Thyroid gland (tissue), 4 donors: Measurements from ENCODE around the gene TBC1D8.

Experiments
- CTCF ChIP-seq, 6 experiments: fragments of 200-600 bp in 3 of 6; fragments of 450-650 bp in 3 of 6; sonication (generic) in 3 of 6; IDR thresholded peaks; one replicate each; pipeline ENCODE4 v1.5.1; 2016 to 2019; ENCODE audit warnings: antibody characterized with exemption in 6 of 6, mild to moderate bottlenecking in 2 of 6, inconsistent platforms in 1 of 6, moderate library complexity in 1 of 6
- POLR2A ChIP-seq, 2 donors: fragments of 450-650 bp; IDR thresholded peaks; one replicate each; pipeline ENCODE4 v1.6.1; 2017; ENCODE audit warnings: antibody characterized with exemption in 2 of 2, mild to moderate bottlenecking in 2 of 2, moderate library complexity in 1 of 2

- TF ChIP-seq CTCF (IDR thresholded peaks at IDR 0.05) (no peak), POLR2A (IDR thresholded peaks at IDR 0.05) (no peak)
These were observed 103.4 kb downstream of the TBC1D8 start for GRCh38 chr2:101047774-101048173.
